ENCODE results near the gene VSNL1. TPM values are rescaled to one million over a fixed set of nuclear protein-coding genes. Genes with fewer than 3 reads are reported as not detected.

Gene VSNL1
- total RNA-seq, 1 experiment from 2014 or later: not detected

- intact Hi-C loops (cut with micrococcal nuclease): loop anchor here (1.0 to 2.0 kb wide), 2 partner anchors 24 to 26 kb away; no protein-coding TSS in a partner anchor
- ChIA-PET POLR2A (ENCODE audit: unreplicated experiment) (no interaction called here), CTCF (interaction anchor here (2.9 kb wide), 1 partner anchor 24 kb away, joined by 43 read pairs; no protein-coding TSS in a partner anchor)
- Histone ChIP-seq H3K9me2 (replicated peaks; ENCODE audit: low read length) (no peaks in the 10 kb centered on the region), H3K9ac (ENCODE audit: low read length) (no peak overlapping the region), H4K20me1 (ENCODE audit: low read length) (no peaks in the 10 kb centered on the region), H3K79me2 (ENCODE audit: low read length) (no peaks in the 10 kb centered on the region), H3K9me3 (ENCODE audit: low read length) (no peaks in the 10 kb centered on the region), H3K4me1 (ENCODE audit: insufficient read depth, low read length) (peaks cover 18% of the 10 kb centered on the region), H2AFZ (ENCODE audit: low read length) (no peak overlapping the region), H3F3A (ENCODE audit: low read length, unreplicated experiment) (no peaks in the 10 kb centered on the region), H3K4me3 (ENCODE audit: low read length) (no peak overlapping the region), H3K27me3 (ENCODE audit: low read length) (no peaks in the 10 kb centered on the region), H3K27ac (ENCODE audit: low read length) (no peak overlapping the region), H3K4me2 (ENCODE audit: low read length) (no peak overlapping the region), H3K36me3 (ENCODE audit: low read depth, low read length) (no peaks in the 10 kb centered on the region)
- ATAC-seq: no peak
- no peak for DNase-seq
- no peak for TF ChIP-seq EZH2 (IDR thresholded peaks at IDR 0.05; ENCODE audit: low read length, unreplicated experiment)
- TF ChIP-seq, protein P1, sequence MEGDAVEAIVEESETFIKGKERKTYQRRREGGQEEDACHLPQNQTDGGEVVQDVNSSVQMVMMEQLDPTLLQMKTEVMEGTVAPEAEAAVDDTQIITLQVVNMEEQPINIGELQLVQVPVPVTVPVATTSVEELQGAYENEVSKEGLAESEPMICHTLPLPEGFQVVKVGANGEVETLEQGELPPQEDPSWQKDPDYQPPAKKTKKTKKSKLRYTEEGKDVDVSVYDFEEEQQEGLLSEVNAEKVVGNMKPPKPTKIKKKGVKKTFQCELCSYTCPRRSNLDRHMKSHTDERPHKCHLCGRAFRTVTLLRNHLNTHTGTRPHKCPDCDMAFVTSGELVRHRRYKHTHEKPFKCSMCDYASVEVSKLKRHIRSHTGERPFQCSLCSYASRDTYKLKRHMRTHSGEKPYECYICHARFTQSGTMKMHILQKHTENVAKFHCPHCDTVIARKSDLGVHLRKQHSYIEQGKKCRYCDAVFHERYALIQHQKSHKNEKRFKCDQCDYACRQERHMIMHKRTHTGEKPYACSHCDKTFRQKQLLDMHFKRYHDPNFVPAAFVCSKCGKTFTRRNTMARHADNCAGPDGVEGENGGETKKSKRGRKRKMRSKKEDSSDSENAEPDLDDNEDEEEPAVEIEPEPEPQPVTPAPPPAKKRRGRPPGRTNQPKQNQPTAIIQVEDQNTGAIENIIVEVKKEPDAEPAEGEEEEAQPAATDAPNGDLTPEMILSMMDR (conservative IDR thresholded peaks at IDR 0.05; ENCODE audit: low read depth, low read length): no peak
- TF ChIP-seq EZH2phosphoT487 (IDR thresholded peaks at IDR 0.05; ENCODE audit: borderline replicate concordance, low read length): no peak
- no TSS peak for BruUV-seq (replicated peaks)
Measured at GRCh38 chr2:17646838-17647701, 106.6 kb downstream of the VSNL1 start.

- BruUV-seq (replicated peaks): no TSS peak
- DNase-seq (no peak), ATAC-seq (no peak)
- Histone ChIP-seq H3K36me3 (ENCODE audit: low read depth, low read length) (no peaks in the 10 kb centered on the region), H3F3A (ENCODE audit: low read length, unreplicated experiment) (no peaks in the 10 kb centered on the region), H3K9me3 (ENCODE audit: low read length) (no peaks in the 10 kb centered on the region), H3K4me1 (ENCODE audit: insufficient read depth, low read length) (peaks cover 9% of the 10 kb centered on the region), H2AFZ (ENCODE audit: low read length) (no peak overlapping the region), H3K9me2 (replicated peaks; ENCODE audit: low read length) (no peaks in the 10 kb centered on the region), H3K79me2 (ENCODE audit: low read length) (no peaks in the 10 kb centered on the region), H3K27me3 (ENCODE audit: low read length) (no peaks in the 10 kb centered on the region), H3K4me2 (ENCODE audit: low read length) (no peak overlapping the region), H3K27ac (ENCODE audit: low read length) (no peak overlapping the region), H3K9ac (ENCODE audit: low read length) (no peak overlapping the region), H4K20me1 (ENCODE audit: low read length) (no peaks in the 10 kb centered on the region), H3K4me3 (ENCODE audit: low read length) (no peak overlapping the region)
- intact Hi-C loops (cut with micrococcal nuclease): no loop called here
- TF ChIP-seq EZH2 (IDR thresholded peaks at IDR 0.05; ENCODE audit: low read length, unreplicated experiment) (no peak), EZH2phosphoT487 (IDR thresholded peaks at IDR 0.05; ENCODE audit: borderline replicate concordance, low read length) (no peak)
- TF ChIP-seq, protein P1 (conservative IDR thresholded peaks at IDR 0.05; ENCODE audit: low read depth, low read length): no peak
- POLR2A ChIA-PET (ENCODE audit: unreplicated experiment): no interaction called here
- CTCF ChIA-PET: no interaction called here
Measured at GRCh38 chr2:17648581-17648980, 108.1 kb downstream of the VSNL1 start.

GRCh38 chr2:17649026-17649425 is 108.5 kb downstream of the VSNL1 start:
- DNase-seq (no peak), ATAC-seq (no peak)
- no peak overlapping the region for H2AFZ ChIP-seq (ENCODE audit: low read length)
- no peaks in the 10 kb centered on the region for H3K79me2 ChIP-seq (ENCODE audit: low read length)
- no peak overlapping the region for H3K4me3 ChIP-seq (ENCODE audit: low read length)
- H3K4me2 ChIP-seq (ENCODE audit: low read length): no peak overlapping the region
- ChIA-PET CTCF (no interaction called here), POLR2A (ENCODE audit: unreplicated experiment) (no interaction called here)
- H3K9me3 ChIP-seq (ENCODE audit: low read length): no peaks in the 10 kb centered on the region
- intact Hi-C loops (cut with micrococcal nuclease): no loop called here
- no peak overlapping the region for H3K27ac ChIP-seq (ENCODE audit: low read length)
- H3K27me3 ChIP-seq (ENCODE audit: low read length): no peaks in the 10 kb centered on the region
- no TSS peak for BruUV-seq (replicated peaks)
- no peaks in the 10 kb centered on the region for H3F3A ChIP-seq (ENCODE audit: low read length, unreplicated experiment)
- H4K20me1 ChIP-seq (ENCODE audit: low read length): no peaks in the 10 kb centered on the region
- no peaks in the 10 kb centered on the region for H3K36me3 ChIP-seq (ENCODE audit: low read depth, low read length)
- H3K4me1 ChIP-seq (ENCODE audit: insufficient read depth, low read length): peaks cover 8% of the 10 kb centered on the region
- TF ChIP-seq, protein P1 (conservative IDR thresholded peaks at IDR 0.05; ENCODE audit: low read depth, low read length): no peak
- TF ChIP-seq EZH2 (IDR thresholded peaks at IDR 0.05; ENCODE audit: low read length, unreplicated experiment): no peak
- no peak for TF ChIP-seq EZH2phosphoT487 (IDR thresholded peaks at IDR 0.05; ENCODE audit: borderline replicate concordance, low read length)
- no peaks in the 10 kb centered on the region for H3K9me2 ChIP-seq (replicated peaks; ENCODE audit: low read length)
- no peak overlapping the region for H3K9ac ChIP-seq (ENCODE audit: low read length)
